Breast epithelium (tissue), 4 donors: ENCODE data around the gene AGBL5. TPM values are rescaled to one million over a fixed set of nuclear protein-coding genes. Genes with fewer than 3 reads are reported as not detected.

Source experiments
- DNase-seq, 2 donors: peaks; one replicate each; pipeline ENCODE4 v3.0.0-alpha.2; 2019; ENCODE audit warnings: low spot score in 2 of 2
- H3K27ac ChIP-seq, 2 donors: fragments of 200-600 bp; sonication (generic) in 1 of 2; one replicate each; pipeline ENCODE4 v1.5.1; 2016 to 2019; ENCODE audit warnings: mild to moderate bottlenecking in 1 of 2
- H3K27me3 ChIP-seq, 2 donors: fragments of 200-600 bp; sonication (generic) in 1 of 2; one replicate each; pipeline versions ENCODE4 v1.5.1 to v1.6.0; 2017 to 2019; ENCODE audit warnings: control low read depth in 1 of 2, mild to moderate bottlenecking in 1 of 2
- H3K36me3 ChIP-seq: fragments of 200-600 bp; one replicate; pipeline ENCODE4 v1.5.1; 2019
- H3K4me1 ChIP-seq, 2 donors: fragments of 200-600 bp; sonication (generic); one replicate each; pipeline ENCODE4 v1.5.1; 2016 to 2019; ENCODE audit warnings: control low read depth in 1 of 2
- H3K4me3 ChIP-seq, 3 donors: fragments of 200-600 bp; sonication (generic); 1 replicate in 2 of 3; 2 replicates in 1 of 3; pipeline ENCODE4 v1.5.1; 2016 to 2019; ENCODE audit warnings: mild to moderate bottlenecking in 3 of 3, moderate library complexity in 2 of 3
- H3K9me3 ChIP-seq, 2 donors: fragments of 200-600 bp; sonication (generic) in 1 of 2; one replicate each; pipeline ENCODE4 v1.5.1; 2016 to 2019; ENCODE audit warnings: control low read depth in 1 of 2
- POLR2A ChIP-seq: fragments of 450-650 bp; IDR thresholded peaks from one replicate; pipeline ENCODE4 v1.6.1; 2016; ENCODE audit warnings: antibody characterized with exemption, mild to moderate bottlenecking, moderate library complexity
- POLR2AphosphoS5 ChIP-seq, 3 donors: sonication (generic); formaldehyde crosslinking; IDR thresholded peaks; one replicate each; pipeline ENCODE4 v1.6.1; 2017; ENCODE audit warnings: antibody characterized with exemption in 3 of 3
- intact Hi-C: fragments of 100-400 bp; cut with DNase I; formaldehyde crosslinking; loops from one replicate; pipeline ENCODE4 v1.15.1; 2023; ENCODE audit warnings: low total_unique reads
- total RNA-seq, 3 donors: library from RNA; depleted of rRNA; stranded (reverse); fragments of >200 nt; gene quantifications; one replicate each; pipeline ENCODE4 v1.1.0, GENCODE V29; 2016
- TF ChIP-seq, protein P1 (sequence below), 3 donors: fragments of 450-650 bp; IDR thresholded peaks; one replicate each; pipeline ENCODE4 v1.5.1; 2016 to 2017; ENCODE audit warnings: antibody characterized with exemption in 3 of 3, mild to moderate bottlenecking in 3 of 3, moderate library complexity in 3 of 3

Gene AGBL5, protein sequence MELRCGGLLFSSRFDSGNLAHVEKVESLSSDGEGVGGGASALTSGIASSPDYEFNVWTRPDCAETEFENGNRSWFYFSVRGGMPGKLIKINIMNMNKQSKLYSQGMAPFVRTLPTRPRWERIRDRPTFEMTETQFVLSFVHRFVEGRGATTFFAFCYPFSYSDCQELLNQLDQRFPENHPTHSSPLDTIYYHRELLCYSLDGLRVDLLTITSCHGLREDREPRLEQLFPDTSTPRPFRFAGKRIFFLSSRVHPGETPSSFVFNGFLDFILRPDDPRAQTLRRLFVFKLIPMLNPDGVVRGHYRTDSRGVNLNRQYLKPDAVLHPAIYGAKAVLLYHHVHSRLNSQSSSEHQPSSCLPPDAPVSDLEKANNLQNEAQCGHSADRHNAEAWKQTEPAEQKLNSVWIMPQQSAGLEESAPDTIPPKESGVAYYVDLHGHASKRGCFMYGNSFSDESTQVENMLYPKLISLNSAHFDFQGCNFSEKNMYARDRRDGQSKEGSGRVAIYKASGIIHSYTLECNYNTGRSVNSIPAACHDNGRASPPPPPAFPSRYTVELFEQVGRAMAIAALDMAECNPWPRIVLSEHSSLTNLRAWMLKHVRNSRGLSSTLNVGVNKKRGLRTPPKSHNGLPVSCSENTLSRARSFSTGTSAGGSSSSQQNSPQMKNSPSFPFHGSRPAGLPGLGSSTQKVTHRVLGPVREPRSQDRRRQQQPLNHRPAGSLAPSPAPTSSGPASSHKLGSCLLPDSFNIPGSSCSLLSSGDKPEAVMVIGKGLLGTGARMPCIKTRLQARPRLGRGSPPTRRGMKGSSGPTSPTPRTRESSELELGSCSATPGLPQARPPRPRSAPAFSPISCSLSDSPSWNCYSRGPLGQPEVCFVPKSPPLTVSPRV
- total RNA-seq = 10 to 100 TPM; 12.5 to 21.5 (median 16.1) TPM

DNA sequence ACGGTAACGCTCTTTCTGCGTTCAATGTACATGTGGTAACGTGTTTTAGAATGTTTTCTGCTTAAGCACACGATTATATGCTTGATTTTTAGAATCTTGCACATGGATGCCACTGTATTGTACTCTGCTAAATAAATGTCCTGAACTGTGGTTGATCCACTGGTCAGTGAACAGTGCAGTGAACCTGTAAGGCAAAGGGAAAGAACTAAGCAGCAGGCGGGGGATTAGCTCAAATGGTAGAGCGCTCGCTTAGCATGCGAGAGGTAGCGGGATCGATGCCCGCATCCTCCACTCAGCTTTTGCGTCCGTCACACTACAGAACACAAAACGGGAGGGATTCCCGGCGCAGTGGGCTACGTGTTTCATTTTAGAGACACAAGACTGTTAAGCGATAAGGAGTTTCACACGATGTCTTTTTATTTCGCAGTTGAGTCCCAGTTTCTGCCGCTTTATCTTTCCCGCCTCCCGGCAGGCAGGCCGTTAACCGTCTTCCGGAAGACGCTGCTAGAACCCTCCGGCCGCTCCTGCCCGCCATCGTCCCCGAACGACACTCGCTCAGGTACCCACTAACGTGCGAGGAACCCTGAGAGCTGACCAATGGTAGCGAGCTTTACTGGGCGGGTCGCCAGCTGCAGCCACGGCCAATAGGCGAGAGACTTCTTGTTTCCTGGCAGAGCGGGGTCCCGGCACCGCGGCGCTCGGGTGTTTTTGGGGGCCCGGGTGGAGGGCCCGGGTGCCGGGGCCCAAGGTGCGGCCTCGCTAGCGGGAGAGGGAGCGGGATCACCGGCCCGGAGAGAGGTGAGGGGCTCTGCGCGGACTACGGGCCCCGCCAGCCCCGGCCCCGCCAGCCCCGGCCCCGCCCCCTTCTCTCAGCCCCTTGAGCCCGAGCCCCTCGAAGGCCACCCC is at the start of gene AGBL5:
AGBL5 (plus strand) TSS at position 673 of the 906 bp plus-strand sequence. CDS start 1,291 bp downstream, outside the sequence.
- Histone ChIP-seq H3K27ac (peak within 1 kb of the TSS; percentile 93 to 96), H3K9me3 (no peaks in the 10 kb centered on the region), H3K4me1 (no peaks in the 10 kb centered on the region), H3K36me3 (no peaks in the 10 kb centered on the region), H3K4me3 (peak within 1 kb of the TSS; percentile 82 to 97 (median 97)), H3K27me3 (no peaks in the 10 kb centered on the region)
- intact Hi-C loops = loop anchor here (5.0 kb wide), 1 partner anchor 706 kb away; no protein-coding TSS in a partner anchor
- DNase-seq = peak; percentile 96 to 97
- TF ChIP-seq POLR2AphosphoS5 (IDR thresholded peaks at IDR 0.05) (peak; percentile 63 to 81 (median 76)), POLR2A (peak; percentile 54)
- TF ChIP-seq, protein P1, sequence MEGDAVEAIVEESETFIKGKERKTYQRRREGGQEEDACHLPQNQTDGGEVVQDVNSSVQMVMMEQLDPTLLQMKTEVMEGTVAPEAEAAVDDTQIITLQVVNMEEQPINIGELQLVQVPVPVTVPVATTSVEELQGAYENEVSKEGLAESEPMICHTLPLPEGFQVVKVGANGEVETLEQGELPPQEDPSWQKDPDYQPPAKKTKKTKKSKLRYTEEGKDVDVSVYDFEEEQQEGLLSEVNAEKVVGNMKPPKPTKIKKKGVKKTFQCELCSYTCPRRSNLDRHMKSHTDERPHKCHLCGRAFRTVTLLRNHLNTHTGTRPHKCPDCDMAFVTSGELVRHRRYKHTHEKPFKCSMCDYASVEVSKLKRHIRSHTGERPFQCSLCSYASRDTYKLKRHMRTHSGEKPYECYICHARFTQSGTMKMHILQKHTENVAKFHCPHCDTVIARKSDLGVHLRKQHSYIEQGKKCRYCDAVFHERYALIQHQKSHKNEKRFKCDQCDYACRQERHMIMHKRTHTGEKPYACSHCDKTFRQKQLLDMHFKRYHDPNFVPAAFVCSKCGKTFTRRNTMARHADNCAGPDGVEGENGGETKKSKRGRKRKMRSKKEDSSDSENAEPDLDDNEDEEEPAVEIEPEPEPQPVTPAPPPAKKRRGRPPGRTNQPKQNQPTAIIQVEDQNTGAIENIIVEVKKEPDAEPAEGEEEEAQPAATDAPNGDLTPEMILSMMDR (IDR thresholded peaks at IDR 0.05) = no peak

DNA sequence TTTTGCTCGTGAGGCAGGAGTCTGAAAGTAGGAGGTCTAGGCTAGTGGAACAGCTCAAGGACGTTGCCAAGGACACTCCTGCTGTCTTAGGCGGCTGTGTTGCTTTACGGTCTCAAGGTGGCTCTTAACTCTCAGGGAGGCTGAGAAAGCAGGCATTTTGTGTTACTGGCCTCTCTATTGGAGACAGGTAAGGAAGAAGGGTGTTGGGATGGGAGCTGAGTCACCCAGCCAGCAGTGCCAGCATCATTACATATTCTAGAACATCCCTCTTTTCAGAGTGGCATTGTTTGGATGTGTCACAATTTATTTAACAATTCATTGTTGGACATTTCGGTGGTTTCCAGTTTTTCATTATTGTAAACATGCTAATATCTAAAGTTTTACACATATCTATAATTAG is 49.5 kb upstream of the AGBL5 start:
- no peak for DNase-seq
- Histone ChIP-seq H3K4me1 (no peaks in the 10 kb centered on the region), H3K27me3 (no peaks in the 10 kb centered on the region), H3K9me3 (no peaks in the 10 kb centered on the region), H3K27ac (no peak overlapping the region), H3K36me3 (no peaks in the 10 kb centered on the region), H3K4me3 (no peak overlapping the region)
- TF ChIP-seq POLR2AphosphoS5 (IDR thresholded peaks at IDR 0.05) (no peak), POLR2A (no peak)
- TF ChIP-seq, protein P1 (IDR thresholded peaks at IDR 0.05) = no peak
- intact Hi-C loops = no loop called here

DNA sequence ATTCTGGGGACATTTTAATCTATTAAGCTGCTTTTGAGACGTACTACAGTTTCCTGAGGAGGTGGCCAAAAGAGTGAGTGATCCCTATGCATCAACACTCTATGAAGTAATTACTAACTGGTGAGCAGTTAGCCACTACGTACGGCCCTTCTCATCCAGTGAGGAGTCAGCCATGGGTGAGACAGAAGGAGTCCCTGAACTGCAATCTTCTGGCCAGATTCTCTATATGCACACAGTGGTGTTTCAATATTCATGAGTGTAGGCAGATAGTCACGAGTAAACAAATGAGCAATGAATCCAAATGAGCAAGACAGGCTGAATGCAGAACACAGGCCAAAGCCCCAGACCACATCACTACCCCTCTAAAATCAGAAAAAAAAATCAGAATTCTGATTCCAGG is 48.5 kb upstream of the AGBL5 start:
- H3K27me3 ChIP-seq = no peaks in the 10 kb centered on the region
- no peaks in the 10 kb centered on the region for H3K9me3 ChIP-seq
- intact Hi-C loops = no loop called here
- no peaks in the 10 kb centered on the region for H3K4me1 ChIP-seq
- TF ChIP-seq, protein P1 (IDR thresholded peaks at IDR 0.05) = no peak
- TF ChIP-seq POLR2A = no peak
- TF ChIP-seq POLR2AphosphoS5 (IDR thresholded peaks at IDR 0.05) = no peak
- H3K4me3 ChIP-seq = no peak overlapping the region
- no peak overlapping the region for H3K27ac ChIP-seq
- DNase-seq = no peak
- no peaks in the 10 kb centered on the region for H3K36me3 ChIP-seq

DNA sequence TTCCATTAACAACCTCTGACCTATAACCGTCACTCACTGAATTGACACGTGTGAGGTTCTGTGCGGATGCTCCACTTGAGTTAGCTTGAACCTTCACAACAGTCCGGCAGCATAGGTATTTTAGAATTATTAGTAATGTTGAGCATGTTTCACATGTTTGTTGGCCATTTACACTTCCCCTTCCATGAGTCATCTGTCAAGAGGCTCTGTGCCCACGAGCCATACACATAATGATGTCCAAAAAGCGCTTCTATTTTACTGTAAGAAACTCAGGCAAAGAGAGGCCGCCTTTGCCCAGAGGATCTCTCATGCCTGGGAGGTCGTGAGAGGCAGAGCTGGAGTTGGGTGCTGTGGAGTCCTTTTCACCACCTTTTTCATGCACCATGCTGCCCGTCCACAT is 47.6 kb upstream of the AGBL5 start:
- H3K27ac ChIP-seq = no peak overlapping the region
- TF ChIP-seq POLR2AphosphoS5 (IDR thresholded peaks at IDR 0.05) (no peak), POLR2A (no peak)
- TF ChIP-seq, protein P1 (IDR thresholded peaks at IDR 0.05) = no peak
- H3K4me3 ChIP-seq = no peak overlapping the region
- no peaks in the 10 kb centered on the region for H3K27me3 ChIP-seq
- DNase-seq = no peak
- H3K36me3 ChIP-seq = no peaks in the 10 kb centered on the region
- intact Hi-C loops = no loop called here
- H3K4me1 ChIP-seq = no peaks in the 10 kb centered on the region
- H3K9me3 ChIP-seq = no peaks in the 10 kb centered on the region
